HepG2 (cell line): ENCODE data around the gene KIF19. TPM values are rescaled to one million over a fixed set of nuclear protein-coding genes. Genes with fewer than 3 reads are reported as not detected.

ENCODE experiments used
- AGO2 ChIP-seq: fragments of 200-400 bp; formaldehyde crosslinking; optimal IDR thresholded peaks from 2 replicates; pipeline ENCODE3; 2017; ENCODE audit warnings: mild to moderate bottlenecking, low read depth, low read length, moderate library complexity
- CERS6 ChIP-seq: sonication (generic); formaldehyde crosslinking; IDR thresholded peaks from 2 replicates; pipeline ENCODE4 v1.5.0; 2020; ENCODE audit warnings: missing genetic modification reagents
- DMTF1 ChIP-seq: sonication (generic); formaldehyde crosslinking; IDR thresholded peaks from 2 replicates; pipeline ENCODE4 v1.4.0; 2020; ENCODE audit warnings: mild to moderate bottlenecking, missing genetic modification reagents
- HMG20B ChIP-seq: conservative IDR thresholded peaks from 2 replicates; pipeline ENCODE4 v1.6.1; 2016; ENCODE audit warnings: missing genetic modification reagents, missing compliant biosample characterization
- MEIS1 ChIP-seq: sonication (generic); formaldehyde crosslinking; IDR thresholded peaks from 2 replicates; pipeline ENCODE4 v1.9.0; 2021; ENCODE audit warnings: mild to moderate bottlenecking, missing genetic modification reagents, moderate library complexity, borderline replicate concordance
- MXD1 ChIP-seq: sonication (generic); formaldehyde crosslinking; IDR thresholded peaks from 2 replicates; pipeline ENCODE4 v1.4.0; 2020; ENCODE audit warnings: mild to moderate bottlenecking, missing genetic modification reagents
- NFKB2 ChIP-seq: sonication (generic); formaldehyde crosslinking; IDR thresholded peaks from 2 replicates; pipeline ENCODE4 v1.4.0; 2020; ENCODE audit warnings: missing genetic modification reagents, borderline replicate concordance
- NFKBIZ ChIP-seq: IDR thresholded peaks from 2 replicates; pipeline ENCODE4 v1.6.1; 2018; ENCODE audit warnings: missing genetic modification reagents, missing compliant biosample characterization
- NFYB ChIP-seq: sonication (generic); formaldehyde crosslinking; IDR thresholded peaks from 2 replicates; pipeline ENCODE4 v1.4.0; 2020; ENCODE audit warnings: missing genetic modification reagents
- NFYC ChIP-seq: IDR thresholded peaks from 2 replicates; pipeline ENCODE4 v1.6.1; 2016; ENCODE audit warnings: missing genetic modification reagents, missing compliant biosample characterization
- NR2C2 ChIP-seq: sonication (generic); formaldehyde crosslinking; IDR thresholded peaks from 2 replicates; pipeline ENCODE4 v1.4.0; 2020; ENCODE audit warnings: missing genetic modification reagents, mild to moderate bottlenecking, moderate library complexity, borderline replicate concordance
- PHB2 ChIP-seq: fragments of 450-650 bp; IDR thresholded peaks from 2 replicates; pipeline ENCODE4 v1.6.1; 2018; ENCODE audit not compliant: partially characterized antibody
- POLR2AphosphoS5 ChIP-seq: IDR thresholded peaks from 2 replicates; pipeline ENCODE4 v1.6.1; 2012; ENCODE audit warnings: low read depth, low read length
- RBM22 ChIP-seq: fragments of 200-400 bp; formaldehyde crosslinking; optimal IDR thresholded peaks from 2 replicates; pipeline ENCODE3; 2017; ENCODE audit warnings: mild to moderate bottlenecking, low read length, moderate library complexity
- SP2 ChIP-seq: sonication (generic); formaldehyde crosslinking; IDR thresholded peaks from 2 replicates; pipeline ENCODE4 v1.5.1; 2020; ENCODE audit warnings: mild to moderate bottlenecking, missing genetic modification reagents
- SRSF4 ChIP-seq: fragments of 200-400 bp; formaldehyde crosslinking; IDR thresholded peaks from one replicate; pipeline ENCODE4 v1.6.1; 2018; ENCODE audit warnings: mild to moderate bottlenecking, low read depth, low read length, moderate library complexity; ENCODE audit not compliant: poor library complexity, severe bottlenecking
- U2AF2 ChIP-seq: fragments of 200-400 bp; formaldehyde crosslinking; IDR thresholded peaks from 2 replicates; pipeline ENCODE4 v1.6.1; 2017; ENCODE audit warnings: low read depth, mild to moderate bottlenecking, low read length
- YY1 ChIP-seq: IDR thresholded peaks from 2 replicates; pipeline ENCODE4 v1.6.1; 2011; ENCODE audit warnings: low read length, low read depth, moderate library complexity, mild to moderate bottlenecking; ENCODE audit not compliant: insufficient read depth, insufficient replicate concordance
- ZBTB39 ChIP-seq: sonication (generic); formaldehyde crosslinking; IDR thresholded peaks from 2 replicates; pipeline ENCODE4 v1.5.0; 2020; ENCODE audit warnings: missing genetic modification reagents
- ZKSCAN8 ChIP-seq: IDR thresholded peaks from 2 replicates; pipeline ENCODE4 v1.6.1; 2016; ENCODE audit warnings: borderline replicate concordance, missing genetic modification reagents, missing compliant biosample characterization
- ZNF207 ChIP-seq: fragments of 450-650 bp; IDR thresholded peaks from 2 replicates; pipeline ENCODE4 v1.6.1; 2016; ENCODE audit warnings: antibody characterized with exemption, borderline replicate concordance
- ZNF513 ChIP-seq: sonication (generic); formaldehyde crosslinking; conservative IDR thresholded peaks from 2 replicates; pipeline ENCODE4 v1.5.0; 2020; ENCODE audit warnings: missing genetic modification reagents
- ZNF550 ChIP-seq: sonication (generic); formaldehyde crosslinking; IDR thresholded peaks from 2 replicates; pipeline ENCODE4 v1.4.0; 2020; ENCODE audit warnings: mild to moderate bottlenecking, missing genetic modification reagents, borderline replicate concordance
- ZNF709 ChIP-seq: sonication (generic); formaldehyde crosslinking; IDR thresholded peaks from 2 replicates; pipeline ENCODE4 v1.5.0; 2020; ENCODE audit warnings: mild to moderate bottlenecking, missing genetic modification reagents
- ZSCAN31 ChIP-seq: sonication (generic); formaldehyde crosslinking; IDR thresholded peaks from 2 replicates; pipeline ENCODE4 v1.5.0; 2020; ENCODE audit warnings: low read depth, mild to moderate bottlenecking, missing genetic modification reagents
- polyA plus RNA-seq, 8 experiments: library from polyadenylated mRNA; depleted of rRNA in 3 of 8; stranded (reverse) in 7 of 8; unstranded in 1 of 8; fragments of >200 nt; fragmentation: Illumina TruSeq in 4 of 8; extraction: Trizol in 4 of 8; gene quantifications; 2 replicates each; pipeline versions ENCODE4 v1.2.1 to v1.2.3, GENCODE V29; 2011 to 2016; ENCODE audit warnings: low read depth in 4 of 8, missing spikeins in 1 of 8, mixed read lengths in 1 of 8; ENCODE audit not compliant: insufficient read depth in 1 of 8
- total RNA-seq, 5 experiments: library from RNA; depleted of rRNA; stranded (reverse); fragments of >200 nt; fragmentation: Illumina TruSeq; extraction: Trizol; gene quantifications; 2 replicates each; pipeline ENCODE4 v1.2.3, GENCODE V29; 2016; ENCODE audit warnings: low read depth in 1 of 5

The KIF19 gene
- total and polyA plus RNA-seq, 2 of the 13 experiments (the other 11 are each of a cell fraction or from before 2014, with no cell fraction given) = not detected

- no peak for TF ChIP-seq ZBTB39 (CRISPR knock-in tag)
- TF ChIP-seq YY1 = peak; percentile 51
- TF ChIP-seq NFYB (CRISPR knock-in tag) = no peak
- TF ChIP-seq HMG20B (CRISPR knock-in tag) = no peak
- TF ChIP-seq MEIS1 (CRISPR knock-in tag) = no peak
- no peak for TF ChIP-seq ZSCAN31 (CRISPR knock-in tag)
- TF ChIP-seq NFYC (CRISPR knock-in tag) = no peak
- TF ChIP-seq SRSF4 = no peak
- TF ChIP-seq PHB2 = no peak
- TF ChIP-seq ZNF513 = no peak
- TF ChIP-seq NR2C2 = no peak
- no peak for TF ChIP-seq RBM22
- TF ChIP-seq ZNF550 (CRISPR knock-in tag) = no peak
- no peak for TF ChIP-seq CERS6 (CRISPR knock-in tag)
- no peak for TF ChIP-seq DMTF1 (CRISPR knock-in tag)
- no peak for TF ChIP-seq POLR2AphosphoS5
- TF ChIP-seq SP2 (CRISPR knock-in tag) = no peak
- TF ChIP-seq NFKBIZ (CRISPR knock-in tag) = no peak
- no peak for TF ChIP-seq AGO2
- no peak for TF ChIP-seq ZNF709 (CRISPR knock-in tag)
- TF ChIP-seq ZNF207 = no peak
- no peak for TF ChIP-seq MXD1 (CRISPR knock-in tag)
- TF ChIP-seq U2AF2 = no peak
- TF ChIP-seq ZKSCAN8 (CRISPR knock-in tag) = no peak
- TF ChIP-seq NFKB2 (CRISPR knock-in tag) = peak; percentile 55; the same call in 1 of the 2 replicates
Observed at GRCh38 chr17:74354123-74354522, 28.1 kb downstream of the KIF19 start (continued).
